ENCODE data around the gene FGD2. TPM values are rescaled to one million over a fixed set of nuclear protein-coding genes. Genes with fewer than 3 reads are reported as not detected.

The FGD2 gene
- total and polyA plus RNA-seq, 12 donors, result 1.0 to 22.1 (median 2.5) TPM

- H3K27ac ChIP-seq, result peak overlapping the region in 9 of 10 donors; percentile 18 to 79 (median 54)
- 39 to 57% methylated on average over 14 of the region's 14 CpGs for WGBS, 2 donors
- H3K27me3 ChIP-seq, result no peaks in the 10 kb centered on the region
These were observed 33.4 kb upstream of the FGD2 start for GRCh38 chr6:36971921-36972673.

GRCh38 chr6:36973190-36973589, 32.3 kb upstream of the FGD2 start:
- Histone ChIP-seq H3K4me1 (peaks cover 17 to 99% (median 89%) of the 10 kb centered on the region in 9 donors), H3K27ac (peak overlapping the region in 9 of 10 donors; percentile 18 to 79 (median 54)), H3K4me3 (no peak overlapping the region), H3K36me3 (peaks cover 0 to 100% (median 93%) of the 10 kb centered on the region in 9 donors), H3K27me3 (no peaks in the 10 kb centered on the region), H3K9me3 (no peaks in the 10 kb centered on the region)
- WGBS, 2 donors, result 45 to 61% methylated on average over 1 of the region's 1 CpG
- intact Hi-C loops (cut with DNase I), result loop anchor here in 1 of 10 donors (5.0 kb wide), 1 partner anchor 131 kb away; no protein-coding TSS in a partner anchor
- ATAC-seq, result peak in 1 of 8 donors; percentile 39
- DNase-seq, result no peak
- no peak for TF ChIP-seq CTCF (IDR thresholded peaks at IDR 0.05)

More at GRCh38 chr6:36971921-36972673, 33.4 kb upstream of the FGD2 start:
- intact Hi-C loops (cut with DNase I), result loop anchor here in 1 of 10 donors (5.0 kb wide), 1 partner anchor 130 kb away; no protein-coding TSS in a partner anchor
- ATAC-seq, result no peak
- H3K36me3 ChIP-seq, result peaks cover 0 to 100% (median 91%) of the 10 kb centered on the region in 9 donors
- no peak for DNase-seq
- H3K9me3 ChIP-seq, result no peaks in the 10 kb centered on the region
- peaks cover 16 to 99% (median 80%) of the 10 kb centered on the region in 9 donors for H3K4me1 ChIP-seq
- H3K4me3 ChIP-seq, result no peak overlapping the region
- TF ChIP-seq CTCF (IDR thresholded peaks at IDR 0.05), result no peak

GRCh38 chr6:36973647-36974046, 31.8 kb upstream of the FGD2 start:
- Histone ChIP-seq H3K9me3 (no peaks in the 10 kb centered on the region), H3K4me1 (peaks cover 18 to 99% (median 85%) of the 10 kb centered on the region in 9 donors), H3K4me3 (no peak overlapping the region), H3K27me3 (no peaks in the 10 kb centered on the region), H3K27ac (peak overlapping the region in 9 of 10 donors; percentile 18 to 79 (median 54)), H3K36me3 (peaks cover 0 to 100% (median 91%) of the 10 kb centered on the region in 9 donors)
- peak; percentile 69 to 73 for DNase-seq
- no peak for TF ChIP-seq CTCF (IDR thresholded peaks at IDR 0.05)
- 33 to 68% methylated on average over 4 of the region's 4 CpGs for WGBS, 2 donors
- ATAC-seq, result peak; percentile 56 to 80 (median 64)
- intact Hi-C loops (cut with DNase I), result loop anchor here in 1 of 10 donors (5.0 kb wide), 1 partner anchor 131 kb away; no protein-coding TSS in a partner anchor

- peak overlapping the region; percentile 17 to 79 (median 60) for H3K27ac ChIP-seq
- H3K4me1 ChIP-seq, result peaks cover 27 to 100% (median 88%) of the 10 kb centered on the region in 9 donors
- TF ChIP-seq CTCF (IDR thresholded peaks at IDR 0.05), result no peak
- 82 to 88% methylated on average over 7 of the region's 7 CpGs for WGBS, 2 donors
- no peak overlapping the region for H3K4me3 ChIP-seq
- H3K9me3 ChIP-seq, result no peaks in the 10 kb centered on the region
- peak in 3 of 8 donors; percentile 2 to 28 (median 10) for ATAC-seq
- intact Hi-C loops (cut with DNase I), result loop anchor here in 5 of 10 donors (5.0 kb wide), 4 partner anchors 58 to 208 kb away; partner anchors contain the start of gene C6orf89 (in 4 of the 5)
- H3K36me3 ChIP-seq, result peaks cover 0 to 100% (median 73%) of the 10 kb centered on the region in 9 donors
- no peaks in the 10 kb centered on the region for H3K27me3 ChIP-seq
- DNase-seq, result no peak
These were observed 30.0 kb upstream of the FGD2 start for GRCh38 chr6:36975231-36976006.
